ENCODE data around the gene PDE8A. TPM values are rescaled to one million over a fixed set of nuclear protein-coding genes. Genes with fewer than 3 reads are reported as not detected.
"Not testable (repeated sequence)": the region's sequence is repeated elsewhere in the genome, so short reads cannot be mapped to it uniquely, and the experiment has no call there.

PDE8A gene
- total and polyA plus RNA-seq, 2 donors (not counting 3 experiments of a cell fraction or from before 2014, with no cell fraction given), result 21.3 to 45.7 TPM

DNA sequence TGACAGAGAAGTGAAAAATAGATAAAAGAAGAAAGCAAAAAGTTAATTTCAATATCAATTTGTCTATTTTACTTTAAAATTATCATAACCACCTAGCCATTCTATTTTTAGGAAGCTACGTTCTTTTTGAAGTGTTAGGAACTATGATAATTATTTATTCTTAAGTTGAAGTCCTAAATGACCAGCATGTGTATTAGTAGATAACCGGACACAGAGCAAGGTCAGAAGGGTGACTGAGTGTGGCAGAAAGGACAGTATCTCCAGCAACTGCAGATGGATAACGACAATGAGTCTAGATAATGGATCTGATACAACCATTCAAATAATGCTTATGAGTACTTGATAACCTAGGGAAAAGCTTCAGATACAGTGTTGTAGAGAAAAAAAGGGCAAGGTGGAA lies 198.0 kb downstream of the PDE8A start:
- Histone ChIP-seq H3K4me2 (ENCODE audit: insufficient read depth, low read length) (no peak overlapping the region), H3K9me1 (replicated peaks; ENCODE audit: control insufficient read depth, extremely low read depth, insufficient read depth, low read length) (no peaks in the 10 kb centered on the region), H3K9me3 (replicated peaks; ENCODE audit: control insufficient read depth, insufficient read depth, low read length) (no peaks in the 10 kb centered on the region), H4K20me1 (replicated peaks; ENCODE audit: control insufficient read depth, extremely low read depth, insufficient read depth, low read length) (no peaks in the 10 kb centered on the region), H3K79me2 (ENCODE audit: control insufficient read depth, insufficient read depth, low read length) (no peaks in the 10 kb centered on the region), H3K9ac (replicated peaks; ENCODE audit: extremely low read depth, insufficient read depth, low read length) (no peak overlapping the region), H3K36me3 (ENCODE audit: control insufficient read depth in 2 of 2, extremely low read depth in 1 of 2, insufficient read depth in 2 of 2, low read length in 2 of 2) (no peaks in the 10 kb centered on the region), H3K4me3 (replicated peaks in 1 of 3; ENCODE audit: insufficient read depth in 1 of 3, low read depth in 1 of 3, low read length in 3 of 3) (no peak overlapping the region), H3K27me3 (ENCODE audit: control insufficient read depth in 2 of 2, insufficient read depth in 2 of 2, low read length in 2 of 2) (peaks cover 0 to 3% of the 10 kb centered on the region in 2 experiments), H3K27ac (ENCODE audit: insufficient read depth, low read depth, low read length) (no peak overlapping the region), H3K4me1 (ENCODE audit: control insufficient read depth, extremely low read depth, insufficient read depth, low read length) (peaks cover 6% of the 10 kb centered on the region), H2AFZ (ENCODE audit: low read depth, low read length) (no peak overlapping the region)
- DNase-seq (ENCODE audit: low read depth, low spot score) (no peak), FAIRE-seq (no peak)
- TF ChIP-seq POLR2A (IDR thresholded peaks at IDR 0.05; ENCODE audit: low read depth, low read length) (no peak), JUN (IDR thresholded peaks at IDR 0.05; ENCODE audit: borderline replicate concordance, insufficient read depth, insufficient read length, low read depth) (no peak), GATA2 (IDR thresholded peaks at IDR 0.05; ENCODE audit: insufficient read depth, insufficient read length, low read depth, low read length) (no peak), MYC (IDR thresholded peaks at IDR 0.05; ENCODE audit: low read depth, low read length) (no peak), POLR2AphosphoS5 (IDR thresholded peaks at IDR 0.05; ENCODE audit: insufficient read depth, low read depth, low read length) (no peak), FOS (IDR thresholded peaks at IDR 0.05; ENCODE audit: borderline replicate concordance, insufficient read depth, low read length) (no peak), EZH2 (IDR thresholded peaks at IDR 0.05; ENCODE audit: borderline replicate concordance, low read depth, low read length, severe bottlenecking) (no peak)
- TF ChIP-seq, protein P1, sequence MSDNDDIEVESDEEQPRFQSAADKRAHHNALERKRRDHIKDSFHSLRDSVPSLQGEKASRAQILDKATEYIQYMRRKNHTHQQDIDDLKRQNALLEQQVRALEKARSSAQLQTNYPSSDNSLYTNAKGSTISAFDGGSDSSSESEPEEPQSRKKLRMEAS (IDR thresholded peaks at IDR 0.05; ENCODE audit: insufficient read depth, insufficient read length), result no peak
- TF ChIP-seq, protein P2, sequence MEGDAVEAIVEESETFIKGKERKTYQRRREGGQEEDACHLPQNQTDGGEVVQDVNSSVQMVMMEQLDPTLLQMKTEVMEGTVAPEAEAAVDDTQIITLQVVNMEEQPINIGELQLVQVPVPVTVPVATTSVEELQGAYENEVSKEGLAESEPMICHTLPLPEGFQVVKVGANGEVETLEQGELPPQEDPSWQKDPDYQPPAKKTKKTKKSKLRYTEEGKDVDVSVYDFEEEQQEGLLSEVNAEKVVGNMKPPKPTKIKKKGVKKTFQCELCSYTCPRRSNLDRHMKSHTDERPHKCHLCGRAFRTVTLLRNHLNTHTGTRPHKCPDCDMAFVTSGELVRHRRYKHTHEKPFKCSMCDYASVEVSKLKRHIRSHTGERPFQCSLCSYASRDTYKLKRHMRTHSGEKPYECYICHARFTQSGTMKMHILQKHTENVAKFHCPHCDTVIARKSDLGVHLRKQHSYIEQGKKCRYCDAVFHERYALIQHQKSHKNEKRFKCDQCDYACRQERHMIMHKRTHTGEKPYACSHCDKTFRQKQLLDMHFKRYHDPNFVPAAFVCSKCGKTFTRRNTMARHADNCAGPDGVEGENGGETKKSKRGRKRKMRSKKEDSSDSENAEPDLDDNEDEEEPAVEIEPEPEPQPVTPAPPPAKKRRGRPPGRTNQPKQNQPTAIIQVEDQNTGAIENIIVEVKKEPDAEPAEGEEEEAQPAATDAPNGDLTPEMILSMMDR (IDR thresholded peaks at IDR 0.05; ENCODE audit: extremely low read depth in 1 of 2, insufficient read depth in 1 of 2, low read depth in 1 of 2, low read length in 2 of 2), result no peak
- POLR2A ChIA-PET, result no interaction called here
- intact Hi-C loops (cut with micrococcal nuclease), result no loop called here
- CTCF ChIA-PET, result interaction anchor here (1.8 kb wide), 1 partner anchor 11 kb away, joined by 8 read pairs; no protein-coding TSS in a partner anchor
- dilution Hi-C loops (cut with MboI; ENCODE audit: extremely low pct_ligation_motif_present, low sequenced_read_pairs), result no loop called here
- BruUV-seq (replicated peaks), result no TSS peak

DNA sequence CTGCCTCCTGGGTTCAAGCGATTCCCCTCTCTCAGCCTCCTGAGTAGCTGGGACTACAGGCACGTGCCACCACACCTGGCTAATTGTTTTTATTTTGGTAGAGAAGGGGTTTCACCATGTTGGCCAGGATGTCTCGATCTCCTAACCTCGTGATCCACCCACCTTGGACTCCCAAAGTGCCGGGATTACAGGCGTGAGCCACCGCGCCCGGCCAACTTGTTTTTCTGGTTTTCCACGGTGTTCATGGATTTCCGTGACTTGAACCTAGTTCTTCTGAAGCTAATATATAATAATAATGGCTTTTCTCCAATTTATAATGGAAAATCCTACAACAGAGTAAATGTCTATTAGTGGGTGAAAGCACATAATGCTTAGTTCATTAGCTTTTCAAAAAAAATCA lies 203.7 kb downstream of the PDE8A start:
- H3K27me3 ChIP-seq (ENCODE audit: control insufficient read depth in 2 of 2, insufficient read depth in 2 of 2, low read length in 2 of 2); BruUV-seq (replicated peaks); H3K79me2 ChIP-seq (ENCODE audit: control insufficient read depth, insufficient read depth, low read length); H3K4me3 ChIP-seq (replicated peaks in 1 of 3; ENCODE audit: insufficient read depth in 1 of 3, low read depth in 1 of 3, low read length in 3 of 3); H3K36me3 ChIP-seq (ENCODE audit: control insufficient read depth in 2 of 2, extremely low read depth in 1 of 2, insufficient read depth in 2 of 2, low read length in 2 of 2); H3K9ac ChIP-seq (replicated peaks; ENCODE audit: extremely low read depth, insufficient read depth, low read length); H3K27ac ChIP-seq (ENCODE audit: insufficient read depth, low read depth, low read length); FAIRE-seq; intact Hi-C loops (cut with micrococcal nuclease); H3K9me1 ChIP-seq (replicated peaks; ENCODE audit: control insufficient read depth, extremely low read depth, insufficient read depth, low read length); H4K20me1 ChIP-seq (replicated peaks; ENCODE audit: control insufficient read depth, extremely low read depth, insufficient read depth, low read length); H3K4me2 ChIP-seq (ENCODE audit: insufficient read depth, low read length); POLR2A ChIA-PET; H2AFZ ChIP-seq (ENCODE audit: low read depth, low read length); DNase-seq (ENCODE audit: low read depth, low spot score); dilution Hi-C loops (cut with MboI; ENCODE audit: extremely low pct_ligation_motif_present, low sequenced_read_pairs); H3K4me1 ChIP-seq (ENCODE audit: control insufficient read depth, extremely low read depth, insufficient read depth, low read length); H3K9me3 ChIP-seq (replicated peaks; ENCODE audit: control insufficient read depth, insufficient read depth, low read length): not testable (repeated sequence)
- CTCF ChIA-PET, result interaction anchor here (0.6 to 1.1 kb wide), 2 partner anchors 16 to 129 kb away, joined by 3 to 5 read pairs; no protein-coding TSS in a partner anchor

DNA sequence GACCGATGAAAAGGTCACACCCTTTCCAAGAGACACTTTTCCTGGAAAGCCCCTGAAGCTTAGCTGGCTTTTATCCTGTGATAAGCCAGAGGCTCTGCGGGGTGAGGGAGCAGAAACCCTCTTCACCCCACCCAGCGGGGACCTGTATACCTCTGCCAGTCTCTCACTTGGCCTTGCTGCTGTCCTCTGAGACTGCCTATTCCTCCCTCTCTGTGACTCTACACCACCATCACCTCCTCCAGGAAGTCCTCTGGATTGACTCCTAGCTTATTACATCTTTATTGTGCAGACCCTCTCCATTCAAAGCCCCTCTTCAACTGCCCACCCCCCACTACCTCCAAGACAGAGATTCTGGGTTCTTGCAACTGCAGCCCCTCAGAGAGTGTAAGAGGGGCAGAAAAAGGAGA lies 206.5 kb downstream of the PDE8A start:
- H3K4me2 ChIP-seq (ENCODE audit: insufficient read depth, low read length); H3K9ac ChIP-seq (replicated peaks; ENCODE audit: extremely low read depth, insufficient read depth, low read length); H3K9me3 ChIP-seq (replicated peaks; ENCODE audit: control insufficient read depth, insufficient read depth, low read length); H4K20me1 ChIP-seq (replicated peaks; ENCODE audit: control insufficient read depth, extremely low read depth, insufficient read depth, low read length); intact Hi-C loops (cut with micrococcal nuclease); H3K27ac ChIP-seq (ENCODE audit: insufficient read depth, low read depth, low read length); H2AFZ ChIP-seq (ENCODE audit: low read depth, low read length); H3K4me3 ChIP-seq (replicated peaks in 1 of 3; ENCODE audit: insufficient read depth in 1 of 3, low read depth in 1 of 3, low read length in 3 of 3); H3K79me2 ChIP-seq (ENCODE audit: control insufficient read depth, insufficient read depth, low read length); DNase-seq (ENCODE audit: low read depth, low spot score); H3K27me3 ChIP-seq (ENCODE audit: control insufficient read depth in 2 of 2, insufficient read depth in 2 of 2, low read length in 2 of 2); H3K9me1 ChIP-seq (replicated peaks; ENCODE audit: control insufficient read depth, extremely low read depth, insufficient read depth, low read length); H3K36me3 ChIP-seq (ENCODE audit: control insufficient read depth in 2 of 2, extremely low read depth in 1 of 2, insufficient read depth in 2 of 2, low read length in 2 of 2); FAIRE-seq; dilution Hi-C loops (cut with MboI; ENCODE audit: extremely low pct_ligation_motif_present, low sequenced_read_pairs); CTCF ChIA-PET; POLR2A ChIA-PET; BruUV-seq (replicated peaks); H3K4me1 ChIP-seq (ENCODE audit: control insufficient read depth, extremely low read depth, insufficient read depth, low read length): not testable (repeated sequence)
